Glomerular visceral epithelial cell (primary cell): ENCODE measurements around the gene FBXO15.
A peak's percentile ranks its signal among the peaks of the same experiment; 100 is the strongest.

Source experiments
- DNase-seq: peaks from one replicate; pipeline ENCODE4 v3.0.0-alpha.2; 2016; ENCODE audit errors: extremely low spot score

FBXO15 gene

DNA sequence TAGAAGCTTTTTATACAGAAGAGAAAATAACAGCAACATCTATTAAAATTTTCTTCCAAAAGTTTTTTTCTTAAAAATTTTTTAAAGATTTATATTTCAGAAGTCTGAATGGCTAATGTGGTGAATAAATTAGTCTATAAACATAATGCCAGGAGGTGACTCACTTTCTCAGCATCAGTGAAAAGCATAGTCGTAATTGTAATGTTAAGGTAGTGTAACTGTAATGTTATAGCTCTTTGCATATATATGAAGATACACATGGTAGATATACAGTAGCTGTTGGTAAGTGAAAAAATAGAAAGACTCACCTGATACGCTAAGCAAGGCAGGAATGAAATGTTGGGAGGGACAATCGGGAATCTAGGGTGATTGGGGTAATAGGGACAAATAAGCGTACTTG is 6.2 kb upstream of the FBXO15 start:
- no peak for DNase-seq

DNA sequence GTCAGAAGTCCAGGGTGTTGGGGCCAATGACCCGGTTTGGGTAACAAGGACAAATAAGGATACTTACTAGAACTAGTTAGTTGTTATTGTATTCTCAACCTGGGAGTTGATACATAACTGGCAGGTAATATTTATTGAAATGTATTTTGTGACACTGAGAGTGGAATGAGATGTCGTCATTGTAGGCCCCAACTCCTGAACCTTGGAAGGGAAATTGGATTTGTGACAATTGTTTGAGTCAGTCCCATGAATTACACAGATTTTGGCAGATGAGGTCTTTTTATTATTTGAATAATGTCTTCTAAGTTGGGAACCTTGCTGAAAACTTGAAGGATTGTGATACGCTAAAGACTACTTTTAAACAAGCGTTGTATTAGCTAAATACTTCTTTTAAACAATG is 5.7 kb upstream of the FBXO15 start:
- DNase-seq, result no peak

DNA sequence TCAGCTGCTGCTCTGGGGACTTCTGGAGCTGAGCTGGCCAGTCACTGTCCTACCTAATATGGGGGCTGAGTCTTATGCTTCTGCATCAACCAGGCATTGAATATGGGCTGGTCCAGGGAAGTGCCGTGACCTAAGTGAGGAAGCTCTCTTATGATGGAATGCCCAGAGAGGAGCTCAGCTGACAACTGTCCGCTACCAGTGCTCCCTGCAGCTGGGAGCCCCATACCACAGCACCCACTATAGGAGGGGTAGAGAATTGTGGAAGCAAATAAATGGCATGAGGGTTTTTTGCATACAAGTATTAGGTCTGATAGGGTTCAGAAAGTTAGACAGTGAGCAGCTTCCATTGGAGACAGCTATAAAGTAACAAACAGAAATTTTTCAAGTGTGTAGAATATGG is 5.2 kb upstream of the FBXO15 start:
- no peak for DNase-seq

DNA sequence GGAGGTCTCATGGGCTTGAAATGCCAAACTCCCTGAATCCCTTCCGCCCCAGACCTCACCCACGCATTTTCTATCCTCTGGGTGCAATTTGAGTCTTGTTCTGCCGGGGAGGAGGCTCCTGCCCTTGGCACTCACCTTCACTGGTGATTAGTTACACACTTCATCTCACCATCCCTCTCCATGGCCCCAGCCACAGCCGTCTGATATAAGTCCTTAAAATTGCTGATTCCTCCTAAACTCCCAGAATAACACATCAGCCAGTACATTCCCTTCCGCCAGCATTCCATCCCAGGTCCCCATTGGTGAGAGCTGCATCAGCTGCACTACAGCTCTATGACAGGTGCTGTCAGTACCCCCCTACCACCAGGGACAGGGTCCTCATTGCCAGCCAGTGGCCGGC is 4.6 kb upstream of the FBXO15 start:
- no peak for DNase-seq

DNA sequence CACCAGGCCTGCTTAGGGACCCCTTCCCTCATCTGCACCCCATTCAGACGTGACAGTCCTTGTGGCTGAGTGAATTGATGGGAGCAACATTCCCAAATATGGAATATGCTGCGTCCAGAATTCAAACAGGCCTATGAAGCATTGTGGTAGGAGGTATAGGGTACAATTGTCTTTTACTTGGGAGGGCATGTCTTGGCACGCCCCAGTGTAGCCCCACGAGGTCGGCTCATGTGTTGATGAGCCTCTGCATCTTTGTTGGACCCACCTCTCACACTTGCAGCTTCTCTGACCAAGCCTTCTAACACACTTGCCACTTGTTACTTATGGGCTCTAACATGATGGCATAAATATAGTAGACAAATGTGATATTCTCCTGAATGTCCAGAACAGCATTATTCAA is 2.2 kb upstream of the FBXO15 start:
- DNase-seq, result no peak

DNA sequence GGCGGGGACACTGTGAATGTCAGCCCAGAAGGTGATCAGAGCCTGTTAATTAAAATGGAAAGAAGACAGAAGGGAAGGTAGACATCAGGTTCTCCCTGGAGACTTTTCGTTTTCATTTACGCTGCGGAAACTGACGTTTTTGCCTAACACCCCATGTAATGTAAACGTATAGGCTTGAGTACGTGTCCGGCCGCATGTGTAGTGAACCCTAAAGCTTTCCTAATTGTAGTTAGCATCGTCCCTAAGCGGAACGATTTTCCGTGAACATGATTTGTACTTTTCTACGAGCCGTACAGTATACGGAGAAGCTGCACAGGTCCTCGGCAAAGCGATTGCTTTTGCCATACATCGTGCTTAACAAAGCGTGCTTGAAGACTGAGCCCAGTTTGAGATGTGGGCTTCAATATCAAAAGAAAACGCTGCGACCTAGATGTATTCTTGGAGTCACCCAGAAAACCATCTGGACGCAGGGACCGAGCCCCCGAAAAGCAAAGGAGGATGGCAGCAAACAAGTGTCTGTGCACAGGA is 973 bp upstream of the FBXO15 start:
- DNase-seq, result no peak

DNA sequence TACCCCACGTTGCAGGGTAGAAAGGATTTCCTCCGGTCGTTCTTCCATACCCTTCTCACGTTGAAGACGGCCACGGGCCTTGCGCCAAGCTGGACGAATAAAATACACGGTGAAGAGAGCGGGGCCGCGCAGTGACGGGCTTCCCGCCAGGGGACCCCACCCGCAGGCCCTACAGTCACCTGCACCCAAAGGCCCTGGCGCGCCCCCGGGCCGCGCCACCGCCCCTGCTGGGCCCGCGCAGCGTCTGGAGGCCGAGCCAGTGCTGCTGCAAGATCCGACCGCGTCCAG is 199 bp downstream of the FBXO15 start:
- DNase-seq, result no peak

DNA sequence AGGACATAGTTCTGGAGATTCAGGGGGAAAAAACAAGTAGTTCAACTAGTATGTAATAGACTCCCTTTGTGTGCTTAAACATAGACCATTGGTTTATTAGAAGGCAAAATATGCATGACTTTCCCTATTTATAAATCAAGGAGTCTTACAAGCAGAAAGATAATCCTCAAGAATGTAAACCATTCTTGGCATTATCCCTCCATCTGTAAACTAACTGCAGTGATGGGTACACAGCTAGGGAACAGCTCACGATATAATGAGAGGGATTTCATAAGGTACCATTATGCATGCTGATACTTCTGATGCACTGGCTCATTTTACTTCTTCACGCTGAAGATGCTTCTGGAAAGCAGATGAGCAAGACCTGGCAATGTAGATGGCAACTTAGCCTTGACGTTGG is 878 bp downstream of the FBXO15 start:
- DNase-seq, result no peak

DNA sequence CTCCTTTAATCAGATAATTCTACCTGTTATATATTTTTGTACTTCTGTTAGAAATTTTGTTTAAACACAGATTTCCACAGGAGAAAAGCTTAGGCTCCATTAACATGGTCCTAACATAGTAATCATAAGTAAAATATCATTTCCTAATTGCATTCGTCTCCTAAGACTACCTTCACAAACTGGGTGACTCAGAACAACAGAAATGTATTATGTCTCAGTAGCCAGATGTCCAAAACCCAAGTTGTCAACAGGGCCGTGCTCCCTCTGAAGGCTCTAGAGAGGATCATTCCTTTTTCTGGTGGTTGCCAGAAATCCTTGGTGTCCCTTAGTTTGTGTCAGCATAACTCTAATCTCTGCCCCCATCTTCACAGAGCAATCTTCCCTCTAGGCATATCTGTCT is 5.4 kb downstream of the FBXO15 start:
- no peak for DNase-seq

DNA sequence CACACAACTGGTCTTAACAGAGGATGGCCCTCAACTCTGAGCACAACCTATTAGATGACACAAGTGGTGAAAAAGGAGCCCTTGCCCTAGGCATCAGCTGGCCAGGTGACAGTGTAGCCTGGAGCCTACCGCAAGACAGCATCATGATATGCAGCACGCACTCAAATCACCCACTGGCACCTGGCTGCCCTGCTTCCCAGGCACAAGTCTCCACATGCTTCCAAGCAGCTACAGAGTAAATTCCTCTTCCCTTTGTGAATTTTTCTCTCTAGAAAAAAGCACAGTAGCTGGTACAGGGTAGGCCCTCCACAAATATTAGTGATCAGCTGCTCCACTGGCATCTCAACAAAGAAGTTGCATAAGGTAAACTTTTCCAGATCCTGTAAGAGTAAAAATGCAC is 6.0 kb downstream of the FBXO15 start:
- DNase-seq, result no peak

DNA sequence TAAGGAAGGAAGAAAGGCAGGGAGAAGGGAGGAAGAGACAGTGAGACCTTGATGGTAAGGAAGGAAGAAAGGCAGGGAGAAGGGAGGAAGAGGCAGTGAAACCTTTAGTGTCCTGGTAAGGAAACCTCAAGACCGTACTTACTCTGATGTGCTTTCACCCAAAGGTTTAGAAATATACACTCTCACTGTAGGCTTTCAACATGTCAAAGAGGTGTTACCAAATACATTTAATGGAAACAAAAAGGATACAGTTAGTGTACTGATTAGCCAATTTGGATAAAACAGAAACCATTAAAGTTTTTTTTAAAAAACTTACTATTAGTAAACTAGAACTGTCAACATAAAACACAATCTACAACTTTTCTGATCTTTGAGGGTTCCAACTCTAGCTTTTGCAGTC is 7.1 kb downstream of the FBXO15 start:
- DNase-seq, result no peak

DNA sequence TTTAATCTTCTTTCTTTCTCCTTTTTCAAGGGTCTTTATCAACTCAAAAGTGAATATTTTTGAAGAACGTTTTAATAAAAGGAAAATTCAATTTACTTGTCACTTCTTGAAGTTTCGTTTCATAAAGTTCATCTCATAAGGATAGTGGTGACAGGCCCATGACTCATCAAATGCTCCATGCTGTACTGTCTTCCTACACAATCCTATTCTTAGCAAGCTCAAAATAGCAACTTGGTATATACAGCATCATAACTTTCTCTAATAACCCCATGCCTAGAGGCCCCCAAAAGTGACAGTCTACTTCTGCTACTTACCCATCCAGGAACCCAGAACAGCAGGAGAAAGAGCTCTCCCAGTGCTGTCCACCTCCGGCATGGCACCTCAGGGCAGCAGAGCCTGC is 7.7 kb downstream of the FBXO15 start:
- peak; percentile 13 for DNase-seq

DNA sequence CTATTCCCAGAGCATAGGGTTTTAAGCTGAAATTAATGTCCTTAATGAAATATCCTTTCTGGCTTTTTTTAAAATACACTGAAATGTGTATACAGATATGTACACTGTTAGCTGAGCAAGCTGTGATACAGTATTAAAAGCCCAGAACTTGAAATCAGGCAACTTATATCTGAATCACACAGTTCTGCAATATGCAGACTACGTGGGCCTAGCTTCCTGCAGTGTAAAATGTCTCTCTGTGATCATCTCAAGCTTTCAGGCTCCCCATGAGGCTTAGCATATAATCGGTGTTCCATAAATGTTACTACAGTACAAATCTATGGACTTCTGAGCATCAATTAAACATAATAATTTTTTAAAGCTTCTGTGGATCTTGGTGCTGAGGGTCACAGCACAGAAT is 8.2 kb downstream of the FBXO15 start:
- DNase-seq, result no peak

DNA sequence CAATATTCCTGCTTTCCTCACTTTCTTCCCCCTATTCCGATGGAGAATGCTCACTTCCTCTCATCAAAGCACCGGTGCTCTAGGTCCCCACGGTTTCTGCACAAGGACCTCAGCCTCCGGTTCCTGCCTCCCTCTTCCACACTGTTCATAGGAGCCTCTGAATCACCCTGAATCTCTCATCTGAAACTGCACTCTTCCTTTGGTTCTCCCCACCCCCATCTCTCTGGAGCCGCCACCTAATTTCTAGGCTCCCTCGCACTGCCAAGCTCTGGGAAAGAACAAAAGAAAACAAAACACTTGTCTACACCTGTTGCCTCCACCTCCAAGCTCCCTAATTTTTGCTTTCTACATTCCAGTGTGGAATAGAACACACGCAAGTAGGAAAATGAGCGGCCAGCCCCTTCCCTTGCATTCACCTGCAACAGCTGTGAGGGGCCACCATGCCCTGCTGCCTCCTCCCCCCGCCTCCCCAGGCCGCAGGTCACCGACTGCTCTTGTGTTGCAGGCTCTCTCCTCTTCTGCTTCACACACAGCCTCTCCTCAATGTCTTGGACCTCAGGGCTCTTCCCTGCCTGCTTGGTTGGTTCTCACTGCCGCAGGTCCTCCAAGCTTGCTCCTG is 9.6 kb downstream of the FBXO15 start:
- DNase-seq, result no peak

DNA sequence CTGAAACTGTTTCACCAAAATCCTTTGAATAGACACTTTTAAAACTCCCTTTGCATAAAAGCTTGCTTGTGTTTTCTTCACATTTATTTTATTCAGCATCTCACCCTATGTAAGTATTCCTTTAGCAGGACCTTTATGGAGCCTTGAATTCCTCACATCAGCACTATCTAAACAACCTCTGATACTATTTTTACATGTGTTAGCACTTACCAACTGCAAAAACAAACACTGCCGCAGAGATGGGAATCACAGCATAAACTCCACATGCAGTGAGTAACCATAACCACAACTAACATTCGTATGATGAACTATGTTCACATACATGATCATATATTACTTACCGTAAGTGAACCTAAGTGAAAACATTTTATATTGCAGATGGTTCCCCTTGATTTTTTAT is 15.4 kb downstream of the FBXO15 start:
- DNase-seq, result no peak

DNA sequence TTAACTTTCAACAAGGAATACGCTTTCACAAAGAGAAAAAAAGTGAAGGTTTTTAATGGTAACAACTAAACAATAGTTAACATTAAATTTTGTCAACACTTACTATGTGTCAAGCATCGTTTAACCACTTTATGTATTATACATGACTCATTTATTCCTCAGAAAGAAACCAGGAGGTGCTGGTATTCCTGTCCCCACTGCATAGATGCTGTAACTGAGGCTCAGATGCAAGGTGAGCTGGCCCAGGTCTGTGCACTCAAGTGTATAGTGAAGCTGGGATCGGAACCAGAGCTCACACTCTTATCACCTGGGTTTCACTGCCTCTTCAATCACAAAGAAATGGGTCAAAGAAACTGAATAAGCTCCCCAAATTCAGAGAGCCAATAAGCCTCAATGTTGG is 16.5 kb downstream of the FBXO15 start:
- no peak for DNase-seq

DNA sequence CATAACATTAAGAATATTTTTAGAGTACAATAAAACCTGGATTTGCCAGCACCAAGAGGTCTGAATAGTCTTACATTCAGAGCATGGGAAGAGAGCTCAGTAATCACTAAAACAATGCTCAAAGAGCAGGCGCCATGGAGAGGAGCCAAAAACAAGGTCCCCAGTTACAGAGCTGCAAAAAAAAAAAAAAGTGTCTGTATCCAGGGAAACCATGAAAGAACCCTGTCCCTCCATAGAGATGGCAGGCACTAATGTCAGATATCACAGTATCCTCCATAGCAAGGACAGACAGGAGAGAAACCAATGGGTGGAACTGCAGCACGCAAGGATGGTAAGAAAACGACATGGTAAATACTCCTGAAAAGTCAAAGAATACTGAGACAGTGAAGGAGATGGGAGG is 19.5 kb downstream of the FBXO15 start:
- DNase-seq, result no peak

DNA sequence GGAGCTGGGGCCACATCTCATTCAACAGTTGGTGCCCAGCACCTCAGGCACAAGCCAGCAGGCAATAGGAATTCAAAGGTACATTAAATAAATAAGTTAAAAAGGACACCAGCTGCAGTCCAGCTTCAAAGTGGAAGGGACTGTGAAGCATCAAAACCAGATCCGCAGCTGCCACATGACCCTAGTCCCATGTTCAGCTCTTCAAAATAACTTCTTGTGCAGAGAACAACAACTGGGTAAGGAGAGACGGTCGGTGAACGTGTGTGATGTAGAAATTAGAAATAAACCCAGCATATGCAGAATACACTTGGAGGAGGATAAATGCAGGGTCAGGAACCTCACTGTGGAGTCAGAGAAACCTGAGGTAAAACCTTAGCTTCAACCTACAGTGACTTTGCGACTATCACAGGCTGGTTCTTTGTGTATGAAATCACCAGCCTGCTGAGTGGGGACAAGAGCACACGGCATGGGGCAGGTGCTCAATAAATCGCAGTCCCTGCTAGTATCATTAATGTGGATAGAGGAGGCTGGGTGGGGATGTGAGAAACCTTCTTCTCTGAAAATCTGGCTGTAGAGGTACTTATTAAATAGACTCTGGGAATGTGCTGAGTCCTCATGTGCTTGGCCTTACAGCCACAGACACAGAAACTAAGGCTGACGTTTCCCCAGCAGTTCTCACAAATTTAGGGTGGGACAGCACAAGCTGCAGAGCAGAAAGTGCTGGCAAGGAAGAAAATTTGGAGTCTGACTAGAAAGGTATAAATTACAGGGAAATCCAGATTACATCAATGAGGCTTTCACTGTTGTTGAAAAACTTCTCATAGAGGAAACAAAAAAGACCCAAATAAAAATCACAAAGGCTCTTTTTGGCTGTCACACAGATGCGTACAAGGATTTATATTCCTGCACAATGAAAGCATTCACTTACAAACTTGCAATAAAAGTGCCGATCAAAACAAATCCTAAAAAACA is 20.7 kb downstream of the FBXO15 start:
- DNase-seq, result no peak

DNA sequence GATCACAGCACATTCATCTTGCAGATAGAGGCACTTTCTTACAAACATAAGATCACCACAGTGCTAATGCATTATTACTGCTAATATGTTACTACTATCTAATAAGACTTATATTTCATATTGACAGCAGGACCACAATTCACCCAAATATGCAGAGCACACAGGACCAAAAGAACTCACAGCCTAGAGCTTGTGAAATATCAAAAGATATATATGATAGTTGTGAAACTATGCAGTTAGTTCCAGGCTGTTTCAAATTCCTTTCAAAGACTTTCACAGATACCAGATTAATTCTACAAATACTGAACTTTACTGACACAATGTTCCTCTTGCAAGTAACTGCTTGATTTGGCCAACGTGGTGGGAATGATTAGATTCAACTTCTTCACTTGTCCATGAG is 23.0 kb downstream of the FBXO15 start:
- no peak for DNase-seq

DNA sequence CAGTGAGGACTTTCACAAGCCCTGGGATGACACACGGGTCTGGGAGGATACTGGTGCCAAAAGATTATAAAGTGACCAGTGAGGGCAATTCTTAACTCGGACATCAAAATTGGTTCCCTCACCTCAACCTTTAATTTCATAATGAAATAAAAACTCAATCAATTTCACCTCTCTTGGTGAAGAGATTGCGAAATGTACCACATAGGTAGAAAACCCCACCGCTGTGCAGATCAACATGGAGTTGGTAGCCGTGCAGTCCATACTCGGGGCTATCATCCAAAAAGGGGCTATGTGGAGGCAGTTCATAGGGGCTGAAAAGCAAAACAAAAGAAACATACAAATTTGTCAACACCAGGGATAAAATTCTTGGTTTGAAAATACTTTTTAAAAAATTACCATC is 24.4 kb downstream of the FBXO15 start:
- no peak for DNase-seq

DNA sequence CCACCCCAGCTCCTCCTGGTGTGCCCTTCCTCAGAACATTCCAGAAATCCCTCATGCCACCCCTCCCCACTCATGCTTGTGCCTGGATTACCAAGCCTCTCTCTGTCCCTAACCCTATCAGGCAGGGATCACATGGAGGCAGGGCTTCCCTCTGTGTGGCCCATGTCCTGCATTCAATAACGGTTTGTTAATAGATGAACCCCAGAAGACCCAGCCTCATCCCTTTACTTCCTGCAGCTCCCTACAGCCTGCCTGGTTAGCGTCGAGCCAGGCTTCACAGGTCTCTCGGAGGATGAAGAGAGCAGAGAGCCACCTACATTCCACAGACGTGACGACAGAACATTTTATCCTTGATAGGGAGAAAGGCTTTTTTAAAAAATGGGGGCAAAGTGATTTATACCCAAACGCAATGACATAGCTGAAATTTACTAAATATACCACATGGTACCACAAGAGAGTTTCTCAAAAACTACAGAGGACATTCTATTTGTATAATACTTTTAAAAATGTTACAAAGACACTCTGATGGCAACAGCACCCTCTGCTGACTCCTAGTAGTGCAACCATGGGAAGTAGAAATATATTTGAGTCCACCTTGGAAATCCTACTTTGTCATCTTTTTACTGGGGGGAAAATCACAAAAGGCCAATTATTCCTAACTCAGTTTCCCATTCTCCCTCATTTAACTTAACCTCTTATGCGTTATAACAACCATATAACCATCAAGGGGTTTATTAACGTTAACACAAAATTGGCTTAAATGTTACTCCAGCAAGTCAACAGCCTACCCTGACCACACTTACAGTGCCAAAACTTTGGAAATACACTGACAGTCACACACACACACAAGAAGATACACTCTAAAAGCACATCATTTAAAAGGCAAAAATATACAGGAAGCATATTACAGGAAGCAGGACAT is 30.7 kb downstream of the FBXO15 start:
- peak; percentile 15 for DNase-seq

DNA sequence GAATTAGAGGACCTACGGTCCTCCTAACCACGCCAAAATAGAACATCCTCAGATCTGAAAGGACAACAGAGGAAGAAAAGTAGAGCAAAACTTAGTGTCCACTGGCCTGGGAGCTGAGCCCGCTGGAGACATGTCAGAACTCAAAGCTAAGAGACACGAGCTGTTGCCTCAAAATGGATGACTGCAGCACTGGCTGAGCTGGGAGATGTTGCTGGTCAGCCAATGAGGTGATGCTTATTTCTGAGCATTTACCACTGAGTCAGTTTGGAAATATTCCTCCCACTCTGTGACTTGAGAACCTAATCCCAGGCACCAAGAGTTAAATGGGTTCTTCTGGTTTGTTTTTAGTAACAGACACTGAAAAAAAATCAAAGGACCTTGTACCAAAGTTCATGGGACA is 32.6 kb downstream of the FBXO15 start:
- no peak for DNase-seq
